HUES6 (cell line): ENCODE data around the gene SETD1A.

Experiments used
- H3K27ac ChIP-seq: 2 replicates; pipeline ENCODE4 v1.7.0; 2013; ENCODE audit warnings: low read depth, mild to moderate bottlenecking, low read length, inconsistent platforms
- H3K27me3 ChIP-seq: 2 replicates; pipeline ENCODE4 v1.6.1; 2013; ENCODE audit warnings: low read length; ENCODE audit not compliant: control insufficient read depth, insufficient read depth
- H3K36me3 ChIP-seq: 2 replicates; pipeline ENCODE4 v1.6.1; 2013; ENCODE audit warnings: low read length; ENCODE audit not compliant: control insufficient read depth, insufficient read depth
- H3K4me1 ChIP-seq: 2 replicates; pipeline ENCODE4 v1.6.1; 2013; ENCODE audit warnings: low read length; ENCODE audit not compliant: control insufficient read depth, insufficient read depth
- H3K4me3 ChIP-seq: 2 replicates; pipeline ENCODE4 v1.5.1; 2013; ENCODE audit warnings: low read depth, low read length
- H3K9ac ChIP-seq: one replicate; pipeline ENCODE4 v1.6.1; 2013; ENCODE audit warnings: mild to moderate bottlenecking, low read length
- H3K9me3 ChIP-seq: 2 replicates; pipeline ENCODE4 v1.6.1; 2013; ENCODE audit warnings: low read depth, low read length; ENCODE audit not compliant: control insufficient read depth, insufficient read depth

The SETD1A gene

GRCh38 chr16:30992931-30993816 lies 35.6 kb downstream of the SETD1A start:
- Histone ChIP-seq H3K36me3 (0 out of 2 replicates have a peak, but pooled peaks cover 8% of the 10 kb centered on the region), H3K4me1 (peaks cover 8% of the 10 kb centered on the region), H3K9me3 (no peaks in the 10 kb centered on the region), H3K9ac (no peak overlapping the region), H3K4me3 (no peak overlapping the region), H3K27ac (no peak overlapping the region), H3K27me3 (peaks cover 8% of the 10 kb centered on the region)

DNA sequence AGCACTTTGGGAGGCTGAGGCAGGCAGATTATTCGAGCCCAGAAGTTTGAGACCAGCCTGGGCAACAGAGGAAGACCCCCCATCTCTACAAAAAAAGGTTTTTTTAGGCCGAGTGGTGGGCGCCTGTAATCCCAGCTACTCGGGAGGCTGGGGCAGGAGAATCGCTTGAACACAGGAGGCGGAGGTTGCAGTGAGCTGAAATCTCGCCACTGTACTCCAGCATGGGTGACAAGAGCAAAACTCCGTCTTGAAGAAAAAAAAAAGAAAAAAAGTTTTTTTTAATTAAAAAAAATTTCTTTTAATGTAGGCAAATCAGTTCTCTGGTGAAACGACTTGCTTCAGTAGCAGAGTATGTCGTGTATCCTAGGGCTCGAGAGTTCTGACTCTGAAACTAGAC lies 38.4 kb downstream of the SETD1A start:
- no peaks in the 10 kb centered on the region for H3K9me3 ChIP-seq
- peaks cover 13% of the 10 kb centered on the region for H3K4me1 ChIP-seq
- H3K36me3 ChIP-seq = 0 out of 2 replicates have a peak, but pooled peaks cover 7% of the 10 kb centered on the region
- peak overlapping the region; percentile 65 for H3K4me3 ChIP-seq
- H3K27me3 ChIP-seq = peaks cover 13% of the 10 kb centered on the region
- H3K9ac ChIP-seq = no peak overlapping the region
- no peak overlapping the region for H3K27ac ChIP-seq

GRCh38 chr16:30996324-30996984 lies 38.9 kb downstream of the SETD1A start:
- 0 out of 2 replicates have a peak, but pooled peaks cover 2% of the 10 kb centered on the region for H3K36me3 ChIP-seq
- no peaks in the 10 kb centered on the region for H3K9me3 ChIP-seq
- H3K4me3 ChIP-seq = peak overlapping the region; percentile 65
- no peak overlapping the region for H3K27ac ChIP-seq
- H3K4me1 ChIP-seq = peaks cover 13% of the 10 kb centered on the region
- peak overlapping the region; percentile 10 for H3K9ac ChIP-seq
- peaks cover 13% of the 10 kb centered on the region for H3K27me3 ChIP-seq

DNA sequence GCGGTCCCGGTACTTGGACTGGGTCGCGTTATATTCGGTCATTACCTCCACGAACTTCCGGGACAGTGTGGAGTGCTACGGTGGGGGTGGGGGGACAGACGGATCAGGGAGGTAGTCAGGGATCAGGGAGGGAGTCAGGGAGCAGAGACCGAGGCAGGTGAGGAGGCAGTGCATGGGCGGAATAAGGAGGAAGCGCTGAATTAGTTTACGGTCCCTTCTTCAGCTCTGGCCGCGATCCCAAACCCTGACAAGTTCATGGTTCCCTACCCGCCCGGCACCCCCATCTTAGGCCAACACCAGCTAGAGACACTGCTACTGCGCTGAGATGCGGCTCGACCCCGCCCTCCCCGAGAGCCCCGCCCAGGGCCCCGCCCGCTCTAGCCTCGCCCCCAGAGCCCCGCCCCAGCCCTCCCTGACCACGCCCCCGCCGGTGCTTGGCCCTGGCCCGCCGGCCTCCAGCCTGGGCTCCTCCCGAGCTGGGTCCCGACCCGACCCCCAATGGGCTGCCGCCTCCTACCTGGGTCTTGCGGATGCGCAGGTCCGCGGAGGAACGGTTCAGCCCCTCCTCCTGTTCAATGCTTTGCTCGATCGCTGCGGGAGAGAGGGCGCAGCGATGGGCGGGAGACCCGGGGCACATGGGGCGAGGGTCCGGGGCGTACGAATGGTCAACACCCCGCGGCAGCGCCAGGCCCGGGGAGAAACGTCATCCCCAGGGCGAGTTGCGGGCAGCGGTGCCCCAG lies 39.6 kb downstream of the SETD1A start:
- Histone ChIP-seq H3K36me3 (0 out of 2 replicates have a peak, but pooled peaks cover 2% of the 10 kb centered on the region), H3K4me3 (peak overlapping the region; percentile 69), H3K27me3 (peaks cover 13% of the 10 kb centered on the region), H3K9ac (peak overlapping the region; percentile 45), H3K27ac (no peak overlapping the region), H3K4me1 (peaks cover 13% of the 10 kb centered on the region), H3K9me3 (no peaks in the 10 kb centered on the region)

DNA sequence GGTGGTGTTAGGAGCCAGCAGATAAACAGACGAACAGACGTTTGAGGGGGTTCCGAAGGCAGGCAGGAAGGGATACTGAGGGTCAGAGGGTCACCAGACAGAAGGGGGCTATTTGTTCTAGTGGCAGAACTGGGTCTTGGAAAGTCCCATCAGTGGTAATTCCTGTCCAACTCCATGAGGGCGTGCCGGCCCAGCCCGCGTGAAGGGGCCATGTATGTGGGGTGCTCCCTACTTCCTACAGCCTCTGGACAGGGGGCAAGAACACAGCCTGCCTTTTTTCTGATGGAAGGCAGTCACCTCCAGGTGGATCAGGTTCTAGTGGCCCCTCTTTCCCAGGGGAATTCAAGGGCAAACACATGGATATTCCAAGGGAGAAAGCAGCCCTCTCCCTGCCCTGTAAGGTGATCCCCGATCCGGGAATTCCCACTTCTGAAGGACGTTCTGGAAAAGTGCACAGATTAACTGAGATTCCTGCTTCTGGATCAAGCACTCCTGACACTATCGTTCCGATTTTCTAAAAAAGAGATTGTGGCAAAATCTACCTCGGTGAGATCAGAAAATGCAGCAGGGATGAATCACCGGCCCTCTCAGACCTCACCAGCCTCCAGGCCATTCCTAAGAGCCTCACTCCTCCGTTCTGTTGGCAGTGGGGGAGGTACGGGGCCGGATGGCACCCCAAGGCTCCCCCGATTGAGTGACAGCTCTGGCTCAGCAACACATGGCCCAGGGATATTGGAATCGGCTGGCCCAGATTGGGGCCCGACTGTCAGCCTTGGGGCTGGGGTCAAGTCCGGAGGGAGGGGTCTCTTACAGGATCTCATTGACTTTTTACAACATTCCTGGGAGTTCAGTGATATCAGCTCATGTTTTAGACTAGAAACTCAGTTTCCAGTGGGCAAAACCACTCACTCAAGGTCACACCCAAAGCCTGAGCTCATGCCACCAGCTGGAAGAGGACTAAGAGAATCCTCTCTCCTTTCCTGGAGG lies 40.5 kb downstream of the SETD1A start:
- no peaks in the 10 kb centered on the region for H3K36me3 ChIP-seq
- H3K27me3 ChIP-seq = peaks cover 13% of the 10 kb centered on the region

DNA sequence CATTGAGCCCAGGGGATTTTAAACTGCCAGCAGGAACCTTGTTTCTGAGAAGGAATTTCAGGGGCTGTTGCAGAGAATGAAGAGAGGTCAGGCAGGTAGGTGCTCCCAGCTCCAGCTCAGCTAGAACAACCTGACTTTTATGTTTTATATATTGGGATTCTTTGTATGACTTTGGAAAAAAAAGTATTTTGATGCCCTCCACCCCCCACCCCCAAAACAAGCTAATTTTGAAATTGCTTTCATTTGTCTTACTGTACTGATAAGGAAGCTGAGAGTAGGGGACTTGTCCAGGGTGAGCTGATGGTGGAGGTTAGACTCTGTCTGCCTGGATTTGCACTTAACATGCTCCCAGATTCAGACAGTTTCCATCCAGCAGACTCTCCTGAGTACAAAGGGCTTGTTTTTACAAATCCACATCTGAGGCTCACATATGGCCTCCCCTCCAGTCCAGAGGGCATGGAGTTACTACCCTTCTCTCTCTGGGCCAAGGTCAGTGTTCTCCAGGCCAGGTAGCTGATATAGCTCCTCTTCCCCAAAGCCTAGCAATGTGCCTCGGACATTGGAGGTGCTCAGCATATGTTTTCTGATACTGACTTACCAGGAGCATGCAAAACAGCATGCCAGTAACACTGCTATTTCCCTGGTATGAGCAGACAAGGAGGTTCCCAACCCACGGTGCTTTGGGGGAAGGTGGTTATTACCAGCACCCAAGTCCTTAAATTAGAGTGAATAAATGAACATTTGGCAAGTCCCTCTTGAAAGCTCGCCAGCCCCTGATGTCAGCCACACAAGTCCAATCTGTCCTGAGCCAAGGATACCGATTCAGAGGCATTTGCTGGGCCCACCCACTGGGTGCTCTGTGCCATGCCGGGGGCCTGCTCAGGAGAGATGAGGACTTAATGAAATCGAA lies 41.6 kb downstream of the SETD1A start:
- no peak overlapping the region for H3K4me3 ChIP-seq
- H3K36me3 ChIP-seq = no peaks in the 10 kb centered on the region
- H3K27me3 ChIP-seq = peaks cover 13% of the 10 kb centered on the region
- H3K4me1 ChIP-seq = peaks cover 13% of the 10 kb centered on the region
- H3K27ac ChIP-seq = no peak overlapping the region
- no peak overlapping the region for H3K9ac ChIP-seq
- no peaks in the 10 kb centered on the region for H3K9me3 ChIP-seq

More for the DNA sequence above, 40.5 kb downstream of the SETD1A start:
- no peak overlapping the region for H3K27ac ChIP-seq
- no peaks in the 10 kb centered on the region for H3K9me3 ChIP-seq
- peaks cover 13% of the 10 kb centered on the region for H3K4me1 ChIP-seq
- H3K4me3 ChIP-seq = peak overlapping the region; percentile 69
- peak overlapping the region; percentile 55 for H3K9ac ChIP-seq

GRCh38 chr16:31000671-31001382 lies 43.3 kb downstream of the SETD1A start:
- H3K4me1 ChIP-seq = peaks cover 15% of the 10 kb centered on the region
- no peaks in the 10 kb centered on the region for H3K9me3 ChIP-seq
- peaks cover 13% of the 10 kb centered on the region for H3K27me3 ChIP-seq
- no peak overlapping the region for H3K9ac ChIP-seq
- H3K36me3 ChIP-seq = no peaks in the 10 kb centered on the region
- H3K27ac ChIP-seq = no peak overlapping the region
- no peak overlapping the region for H3K4me3 ChIP-seq

GRCh38 chr16:31001507-31002249 lies 44.1 kb downstream of the SETD1A start:
- H3K27me3 ChIP-seq = peaks cover 13% of the 10 kb centered on the region
- H3K9ac ChIP-seq = no peak overlapping the region
- no peak overlapping the region for H3K27ac ChIP-seq
- H3K9me3 ChIP-seq = no peaks in the 10 kb centered on the region
- no peaks in the 10 kb centered on the region for H3K36me3 ChIP-seq
- H3K4me1 ChIP-seq = peaks cover 20% of the 10 kb centered on the region
- H3K4me3 ChIP-seq = no peak overlapping the region
